ENCODE measurements around the gene SCFD2. TPM values are rescaled to one million over a fixed set of nuclear protein-coding genes. Genes with fewer than 3 reads are reported as not detected.

Gene SCFD2
- polyA plus RNA-seq, 2 donors = 4.8 to 8.2 TPM

DNA sequence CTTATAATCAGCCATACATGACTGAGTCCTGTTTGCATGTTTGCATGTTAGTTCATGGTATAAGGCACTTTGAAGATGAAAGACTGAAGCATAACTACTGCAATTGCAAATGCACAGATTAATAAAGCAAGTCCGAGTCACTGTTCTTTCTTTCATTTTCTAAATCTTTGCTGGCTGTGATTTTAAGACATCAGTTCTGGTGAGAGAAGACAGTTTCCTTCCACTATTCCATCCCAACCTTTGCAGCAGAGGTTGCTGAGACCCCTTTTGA, 475.4 kb downstream of the SCFD2 start:
- no peak overlapping the region for H3K27ac ChIP-seq (ENCODE audit: low read depth in 2 of 2, low read length in 1 of 2)
- WGBS, 2 donors = 63 to 71% methylated on average over 1 of the region's 1 CpG
- H3K4me3 ChIP-seq (ENCODE audit: low read depth in 1 of 2, low read length in 2 of 2) = no peak overlapping the region
- H3K9me3 ChIP-seq (ENCODE audit: control insufficient read depth in 2 of 2, insufficient read depth in 1 of 2, low read depth in 1 of 2, low read length in 1 of 2) = no peaks in the 10 kb centered on the region
- H3K27me3 ChIP-seq (ENCODE audit: control insufficient read depth in 1 of 2, insufficient read depth in 2 of 2, low read length in 2 of 2) = no peaks in the 10 kb centered on the region
- peaks cover 0 to 2% of the 10 kb centered on the region in 2 donors for H3K4me1 ChIP-seq (ENCODE audit: control insufficient read depth in 2 of 2, insufficient read depth in 2 of 2, low read length in 1 of 2)
- no peaks in the 10 kb centered on the region for H3K36me3 ChIP-seq (ENCODE audit: control insufficient read depth in 2 of 2, insufficient read depth in 2 of 2, low read length in 1 of 2)

DNA sequence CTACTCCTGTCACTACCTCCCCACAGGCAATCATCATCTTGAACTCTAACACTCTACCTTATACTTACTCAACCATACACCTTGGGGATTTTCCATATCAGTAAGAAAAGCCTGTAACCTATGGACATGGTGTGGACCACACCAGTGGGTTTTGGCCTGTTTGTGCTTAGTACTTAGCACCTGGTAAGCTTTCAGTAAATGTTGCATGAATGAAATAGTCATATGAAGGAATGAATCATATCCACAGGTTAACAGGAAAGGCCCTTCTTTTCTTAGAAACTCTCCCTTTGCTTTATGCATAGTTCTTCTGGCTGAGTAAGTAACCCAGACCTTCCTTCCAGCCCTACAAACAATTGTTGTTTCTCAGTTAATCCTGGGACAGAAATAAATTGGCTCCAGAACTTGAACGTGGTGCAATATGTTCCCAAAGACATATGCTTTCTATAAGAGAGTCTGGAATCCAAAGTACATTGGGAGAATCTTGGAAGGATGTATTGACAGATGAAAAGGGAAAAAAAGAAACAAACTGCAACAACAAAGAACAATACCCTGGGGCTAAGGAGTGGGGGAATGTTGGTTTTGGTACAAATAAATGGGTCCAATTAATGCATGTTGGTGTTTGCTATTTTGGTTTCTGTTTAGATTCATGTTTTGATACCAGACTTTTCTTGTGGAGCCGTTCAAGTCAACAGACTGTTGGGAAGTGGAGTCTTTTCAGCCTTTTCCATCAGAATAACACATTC, 475.9 kb downstream of the SCFD2 start:
- 45 to 59% methylated on average over 2 of the region's 2 CpGs for WGBS, 2 donors
- no peak overlapping the region for H3K4me3 ChIP-seq (ENCODE audit: low read depth in 1 of 2, low read length in 2 of 2)
- H3K4me1 ChIP-seq (ENCODE audit: control insufficient read depth in 2 of 2, insufficient read depth in 2 of 2, low read length in 1 of 2) = peaks cover 0 to 2% of the 10 kb centered on the region in 2 donors
- H3K27ac ChIP-seq (ENCODE audit: low read depth in 2 of 2, low read length in 1 of 2) = no peak overlapping the region
- no peaks in the 10 kb centered on the region for H3K9me3 ChIP-seq (ENCODE audit: control insufficient read depth in 2 of 2, insufficient read depth in 1 of 2, low read depth in 1 of 2, low read length in 1 of 2)
- no peaks in the 10 kb centered on the region for H3K27me3 ChIP-seq (ENCODE audit: control insufficient read depth in 1 of 2, insufficient read depth in 2 of 2, low read length in 2 of 2)
- no peaks in the 10 kb centered on the region for H3K36me3 ChIP-seq (ENCODE audit: control insufficient read depth in 2 of 2, insufficient read depth in 2 of 2, low read length in 1 of 2)

- Histone ChIP-seq H3K36me3 (ENCODE audit: control insufficient read depth in 2 of 2, insufficient read depth in 2 of 2, low read length in 1 of 2) (no peaks in the 10 kb centered on the region), H3K27ac (ENCODE audit: low read depth in 2 of 2, low read length in 1 of 2) (no peak overlapping the region), H3K9me3 (ENCODE audit: control insufficient read depth in 2 of 2, insufficient read depth in 1 of 2, low read depth in 1 of 2, low read length in 1 of 2) (no peaks in the 10 kb centered on the region), H3K4me1 (ENCODE audit: control insufficient read depth in 2 of 2, insufficient read depth in 2 of 2, low read length in 1 of 2) (peaks cover 0 to 2% of the 10 kb centered on the region in 2 donors), H3K4me3 (ENCODE audit: low read depth in 1 of 2, low read length in 2 of 2) (no peak overlapping the region), H3K27me3 (ENCODE audit: control insufficient read depth in 1 of 2, insufficient read depth in 2 of 2, low read length in 2 of 2) (no peaks in the 10 kb centered on the region)
- 87 to 90% methylated on average over 2 of the region's 2 CpGs for WGBS, 2 donors
Measured at GRCh38 chr4:52889354-52889753, 476.5 kb downstream of the SCFD2 start.

DNA sequence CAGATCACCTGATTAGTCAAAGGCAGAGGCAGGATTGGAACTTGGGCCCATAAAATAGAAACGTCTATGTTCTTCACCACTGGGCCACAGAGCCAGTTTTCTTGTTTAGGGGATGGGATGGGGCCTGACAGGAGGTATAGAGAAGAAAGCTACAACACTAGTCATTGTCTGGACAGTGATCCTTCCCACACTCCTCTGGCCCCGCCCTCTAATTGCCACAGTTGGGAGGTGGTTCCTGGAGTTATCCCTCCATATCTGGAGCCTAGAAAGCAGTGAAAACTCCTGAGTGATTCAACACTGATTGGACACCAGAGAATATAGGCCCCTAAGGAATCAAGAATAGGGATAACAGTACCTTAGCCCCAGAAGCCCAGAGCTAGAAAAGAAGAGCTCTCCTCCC, 480.9 kb downstream of the SCFD2 start:
- H3K27me3 ChIP-seq (ENCODE audit: control insufficient read depth in 1 of 2, insufficient read depth in 2 of 2, low read length in 2 of 2) = no peaks in the 10 kb centered on the region
- H3K4me1 ChIP-seq (ENCODE audit: control insufficient read depth in 2 of 2, insufficient read depth in 2 of 2, low read length in 1 of 2) = no peaks in the 10 kb centered on the region
- WGBS, 2 donors = 91 to 92% methylated on average over 2 of the region's 2 CpGs
- no peaks in the 10 kb centered on the region for H3K9me3 ChIP-seq (ENCODE audit: control insufficient read depth in 2 of 2, insufficient read depth in 1 of 2, low read depth in 1 of 2, low read length in 1 of 2)
- H3K36me3 ChIP-seq (ENCODE audit: control insufficient read depth in 2 of 2, insufficient read depth in 2 of 2, low read length in 1 of 2) = no peaks in the 10 kb centered on the region
- H3K4me3 ChIP-seq (ENCODE audit: low read depth in 1 of 2, low read length in 2 of 2) = no peak overlapping the region
- no peak overlapping the region for H3K27ac ChIP-seq (ENCODE audit: low read depth in 2 of 2, low read length in 1 of 2)

GRCh38 chr4:52883707-52884669, 481.9 kb downstream of the SCFD2 start:
- no peak overlapping the region for H3K4me3 ChIP-seq (ENCODE audit: low read depth in 1 of 2, low read length in 2 of 2)
- no peaks in the 10 kb centered on the region for H3K9me3 ChIP-seq (ENCODE audit: control insufficient read depth in 2 of 2, insufficient read depth in 1 of 2, low read depth in 1 of 2, low read length in 1 of 2)
- H3K27me3 ChIP-seq (ENCODE audit: control insufficient read depth in 1 of 2, insufficient read depth in 2 of 2, low read length in 2 of 2) = no peaks in the 10 kb centered on the region
- H3K27ac ChIP-seq (ENCODE audit: low read depth in 2 of 2, low read length in 1 of 2) = no peak overlapping the region
- H3K36me3 ChIP-seq (ENCODE audit: control insufficient read depth in 2 of 2, insufficient read depth in 2 of 2, low read length in 1 of 2) = no peaks in the 10 kb centered on the region
- no peaks in the 10 kb centered on the region for H3K4me1 ChIP-seq (ENCODE audit: control insufficient read depth in 2 of 2, insufficient read depth in 2 of 2, low read length in 1 of 2)
- 72 to 84% methylated on average over 2 to 4 of the region's 4 CpGs for WGBS, 2 donors

DNA sequence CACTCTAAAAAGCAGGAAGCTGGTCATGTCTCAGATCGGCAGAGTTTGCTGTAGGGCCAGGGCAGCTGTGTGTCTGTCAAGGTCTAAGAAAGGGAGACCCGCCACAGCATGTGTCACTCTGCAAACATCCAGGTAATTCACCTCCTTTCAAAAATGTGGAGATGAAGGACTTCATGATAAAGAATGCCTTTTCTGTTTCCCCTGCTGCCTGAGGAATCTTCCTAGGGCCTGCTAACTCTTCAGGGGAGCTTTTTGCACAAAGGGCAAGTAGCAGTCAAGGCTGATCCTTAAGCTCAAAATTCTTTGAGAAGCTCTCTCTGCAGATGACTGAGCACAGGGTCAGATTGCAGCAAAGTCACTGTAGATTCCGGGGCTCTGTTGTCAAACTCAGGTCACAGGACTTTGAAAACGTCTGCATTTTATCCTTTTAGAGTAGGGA, 482.7 kb downstream of the SCFD2 start:
- H3K36me3 ChIP-seq (ENCODE audit: control insufficient read depth in 2 of 2, insufficient read depth in 2 of 2, low read length in 1 of 2) = no peaks in the 10 kb centered on the region

DNA sequence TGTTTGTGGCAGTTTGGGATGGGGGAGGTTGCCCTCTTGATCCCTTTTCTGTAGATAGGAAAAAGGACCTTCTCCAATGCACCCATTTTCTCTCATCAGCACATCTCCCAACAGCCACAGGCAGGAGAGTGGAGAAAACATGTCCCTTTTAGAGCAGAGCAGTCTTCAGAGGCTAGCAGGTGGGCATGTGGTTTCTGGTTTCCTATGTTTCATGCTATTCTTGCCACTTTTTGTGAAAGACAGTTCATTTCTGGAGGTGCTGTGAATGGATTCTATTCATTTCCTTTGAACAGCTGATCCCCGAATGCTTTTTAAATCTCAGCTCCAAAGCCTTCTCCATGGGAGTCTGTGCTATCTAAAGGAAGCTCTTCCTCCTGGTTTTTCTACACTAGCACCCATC, 484.9 kb downstream of the SCFD2 start:
- WGBS, 2 donors = 91 to 100% methylated on average over 1 of the region's 1 CpG
- Histone ChIP-seq H3K9me3 (ENCODE audit: control insufficient read depth in 2 of 2, insufficient read depth in 1 of 2, low read depth in 1 of 2, low read length in 1 of 2) (no peaks in the 10 kb centered on the region), H3K4me1 (ENCODE audit: control insufficient read depth in 2 of 2, insufficient read depth in 2 of 2, low read length in 1 of 2) (no peaks in the 10 kb centered on the region), H3K4me3 (ENCODE audit: low read depth in 1 of 2, low read length in 2 of 2) (no peak overlapping the region), H3K27me3 (ENCODE audit: control insufficient read depth in 1 of 2, insufficient read depth in 2 of 2, low read length in 2 of 2) (no peaks in the 10 kb centered on the region), H3K36me3 (ENCODE audit: control insufficient read depth in 2 of 2, insufficient read depth in 2 of 2, low read length in 1 of 2) (no peaks in the 10 kb centered on the region), H3K27ac (ENCODE audit: low read depth in 2 of 2, low read length in 1 of 2) (no peak overlapping the region)

More for the DNA sequence above, 482.7 kb downstream of the SCFD2 start:
- 81 to 82% methylated on average over 4 of the region's 4 CpGs for WGBS, 2 donors
- Histone ChIP-seq H3K27ac (ENCODE audit: low read depth in 2 of 2, low read length in 1 of 2) (no peak overlapping the region), H3K4me3 (ENCODE audit: low read depth in 1 of 2, low read length in 2 of 2) (no peak overlapping the region), H3K9me3 (ENCODE audit: control insufficient read depth in 2 of 2, insufficient read depth in 1 of 2, low read depth in 1 of 2, low read length in 1 of 2) (no peaks in the 10 kb centered on the region), H3K27me3 (ENCODE audit: control insufficient read depth in 1 of 2, insufficient read depth in 2 of 2, low read length in 2 of 2) (no peaks in the 10 kb centered on the region), H3K4me1 (ENCODE audit: control insufficient read depth in 2 of 2, insufficient read depth in 2 of 2, low read length in 1 of 2) (no peaks in the 10 kb centered on the region)

GRCh38 chr4:52879471-52879870, 486.4 kb downstream of the SCFD2 start:
- Histone ChIP-seq H3K9me3 (ENCODE audit: control insufficient read depth in 2 of 2, insufficient read depth in 1 of 2, low read depth in 1 of 2, low read length in 1 of 2) (no peaks in the 10 kb centered on the region), H3K27me3 (ENCODE audit: control insufficient read depth in 1 of 2, insufficient read depth in 2 of 2, low read length in 2 of 2) (no peaks in the 10 kb centered on the region), H3K27ac (ENCODE audit: low read depth in 2 of 2, low read length in 1 of 2) (no peak overlapping the region), H3K36me3 (ENCODE audit: control insufficient read depth in 2 of 2, insufficient read depth in 2 of 2, low read length in 1 of 2) (no peaks in the 10 kb centered on the region), H3K4me1 (ENCODE audit: control insufficient read depth in 2 of 2, insufficient read depth in 2 of 2, low read length in 1 of 2) (no peaks in the 10 kb centered on the region), H3K4me3 (ENCODE audit: low read depth in 1 of 2, low read length in 2 of 2) (no peak overlapping the region)
- 86 to 89% methylated on average over 3 of the region's 3 CpGs for WGBS, 2 donors

DNA sequence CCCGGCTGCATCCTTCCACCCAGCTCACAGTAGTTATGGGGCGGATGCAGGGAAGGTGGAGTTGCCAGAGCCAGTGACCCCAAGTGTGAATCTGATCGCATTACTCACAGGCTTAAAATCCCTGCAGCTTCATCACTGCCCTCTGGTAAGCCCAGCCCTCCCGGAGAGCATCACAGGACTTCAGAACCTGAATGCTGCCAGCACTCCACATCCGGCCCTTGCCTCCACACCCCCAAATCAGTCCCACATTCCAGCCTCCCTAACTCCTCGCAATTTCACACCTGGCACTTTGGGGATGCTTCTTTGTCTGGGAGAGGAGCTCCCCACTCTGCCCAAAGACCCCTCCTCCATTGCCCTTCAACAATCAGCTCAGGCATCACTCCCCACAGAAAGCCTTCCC, 488.2 kb downstream of the SCFD2 start:
- Histone ChIP-seq H3K36me3 (ENCODE audit: control insufficient read depth in 2 of 2, insufficient read depth in 2 of 2, low read length in 1 of 2) (no peaks in the 10 kb centered on the region), H3K27me3 (ENCODE audit: control insufficient read depth in 1 of 2, insufficient read depth in 2 of 2, low read length in 2 of 2) (no peaks in the 10 kb centered on the region), H3K27ac (ENCODE audit: low read depth in 2 of 2, low read length in 1 of 2) (no peak overlapping the region), H3K4me3 (ENCODE audit: low read depth in 1 of 2, low read length in 2 of 2) (no peak overlapping the region), H3K9me3 (ENCODE audit: control insufficient read depth in 2 of 2, insufficient read depth in 1 of 2, low read depth in 1 of 2, low read length in 1 of 2) (no peaks in the 10 kb centered on the region), H3K4me1 (ENCODE audit: control insufficient read depth in 2 of 2, insufficient read depth in 2 of 2, low read length in 1 of 2) (no peaks in the 10 kb centered on the region)
- 87 to 91% methylated on average over 6 of the region's 6 CpGs for WGBS, 2 donors

Data from esophagus (tissue), 2 donors.